Neural cell (in vitro differentiated cells): Measurements from ENCODE around the gene EFHB. TPM values are rescaled to one million over a fixed set of nuclear protein-coding genes. Genes with fewer than 3 reads are reported as not detected.

Experiments used
- H2AFZ ChIP-seq: fragments of 200-600, 300-800 bp; sonication (generic), shearing (Covaris generic); 2 replicates; pipeline ENCODE4 v1.6.0; 2014; ENCODE audit warnings: low read depth, mild to moderate bottlenecking, antibody characterized with exemption, low read length, moderate library complexity
- H3F3A ChIP-seq: fragments of 200-600 bp; shearing (Covaris generic); 2 replicates; pipeline ENCODE4 v1.6.1; 2016; ENCODE audit warnings: mild to moderate bottlenecking, moderate library complexity, mixed read lengths, antibody characterized with exemption, low read length; ENCODE audit not compliant: insufficient read depth, poor library complexity, severe bottlenecking
- H3K27ac ChIP-seq: fragments of 200-600, 300-800 bp; sonication (generic), shearing (Covaris generic); 2 replicates; pipeline ENCODE4 v1.5.1; 2014; ENCODE audit warnings: mild to moderate bottlenecking, low read length, moderate library complexity
- H3K27me3 ChIP-seq: fragments of 300-800, 200-600 bp; sonication (generic), shearing (Covaris generic); 2 replicates; pipeline ENCODE4 v1.6.0; 2014; ENCODE audit warnings: mild to moderate bottlenecking, low read depth, low read length, moderate library complexity; ENCODE audit not compliant: insufficient read depth
- H3K36me3 ChIP-seq: fragments of 300-800, 200-600 bp; sonication (generic), shearing (Covaris generic); 2 replicates; pipeline ENCODE4 v1.5.1; 2014; ENCODE audit warnings: mild to moderate bottlenecking, antibody characterized with exemption, low read length, moderate library complexity; ENCODE audit not compliant: insufficient read depth
- H3K4me2 ChIP-seq: fragments of 300-800, 200-600 bp; sonication (generic), shearing (Covaris generic); 2 replicates; pipeline ENCODE4 v1.6.0; 2014; ENCODE audit warnings: mild to moderate bottlenecking, low read length
- H3K4me3 ChIP-seq: fragments of 300-800, 200-600 bp; sonication (generic), shearing (Covaris generic); 2 replicates; pipeline ENCODE4 v1.5.1; 2014; ENCODE audit warnings: mild to moderate bottlenecking, low read length, moderate library complexity
- H3K79me2 ChIP-seq: fragments of 200-600 bp; shearing (Covaris generic); replicated peaks from 2 replicates; pipeline ENCODE4 v1.6.0; 2014; ENCODE audit warnings: mild to moderate bottlenecking, low read length, moderate library complexity; ENCODE audit not compliant: insufficient read depth
- H3K9ac ChIP-seq: fragments of 300-800, 200-600 bp; sonication (generic), shearing (Covaris generic); 2 replicates; pipeline ENCODE4 v1.6.1; 2016; ENCODE audit warnings: mild to moderate bottlenecking, low read length, mixed read lengths
- H3K9me2 ChIP-seq: fragments of 200-600 bp; shearing (Covaris generic); 2 replicates; pipeline ENCODE4 v1.6.1; 2016; ENCODE audit warnings: mild to moderate bottlenecking, low read length, mixed read lengths; ENCODE audit not compliant: insufficient read depth
- H3K9me3 ChIP-seq: fragments of 200-600, 300-800 bp; sonication (generic), shearing (Covaris generic); 2 replicates; pipeline ENCODE4 v1.6.1; 2016; ENCODE audit warnings: mild to moderate bottlenecking, mixed run types, low read length, moderate library complexity, mixed read lengths
- H4K20me1 ChIP-seq: fragments of 200-600 bp; shearing (Covaris generic); 2 replicates; pipeline ENCODE4 v1.6.1; 2016; ENCODE audit warnings: mild to moderate bottlenecking, mixed run types; ENCODE audit not compliant: insufficient read depth
- CTCF ChIP-seq: fragments of 450-650 bp; IDR thresholded peaks from 2 replicates; pipeline ENCODE4 v1.5.1; 2014; ENCODE audit warnings: antibody characterized with exemption, mild to moderate bottlenecking, moderate library complexity; ENCODE audit not compliant: poor library complexity, severe bottlenecking
- EZH2 ChIP-seq: fragments of 200-600, 300-800 bp; shearing (Covaris generic), sonication (generic); IDR thresholded peaks from 2 replicates; pipeline ENCODE4 v1.6.1; 2014; ENCODE audit warnings: antibody characterized with exemption, low read length, borderline replicate concordance, mild to moderate bottlenecking; ENCODE audit not compliant: insufficient read depth, poor library complexity, severe bottlenecking
- MXI1 ChIP-seq: fragments of 450-650 bp; conservative IDR thresholded peaks from 2 replicates; pipeline ENCODE4 v1.6.1; 2014; ENCODE audit warnings: antibody characterized with exemption, mild to moderate bottlenecking; ENCODE audit not compliant: poor library complexity, severe bottlenecking
- POLR2AphosphoS5 ChIP-seq: IDR thresholded peaks from 2 replicates; pipeline ENCODE4 v1.6.1; 2012
- RAD21 ChIP-seq: fragments of 450-650 bp; conservative IDR thresholded peaks from 2 replicates; pipeline ENCODE4 v1.6.1; 2014; ENCODE audit warnings: antibody characterized with exemption, mild to moderate bottlenecking, moderate library complexity
- REST ChIP-seq: IDR thresholded peaks from 2 replicates; pipeline ENCODE4 v1.6.1; 2012; ENCODE audit warnings: borderline replicate concordance
- SMC3 ChIP-seq: fragments of 450-650 bp; conservative IDR thresholded peaks from 2 replicates; pipeline ENCODE4 v1.6.1; 2014; ENCODE audit warnings: antibody characterized with exemption, mild to moderate bottlenecking, moderate library complexity; ENCODE audit not compliant: poor library complexity
- TAF1 ChIP-seq: IDR thresholded peaks from 2 replicates; pipeline ENCODE4 v1.6.1; 2012; ENCODE audit warnings: low read depth
- polyA plus RNA-seq: library from polyadenylated mRNA; depleted of rRNA; stranded (reverse); fragments of >200 nt; gene quantifications from 2 replicates; pipeline ENCODE4 v1.2.3, GENCODE V29; 2014

Gene EFHB
- polyA plus RNA-seq, 1 donor from 2014 or later: 4.3 TPM

GRCh38 chr3:19945534-19945933 is 11.5 kb upstream of the EFHB start:
- Histone ChIP-seq H3K9ac (no peak overlapping the region), H3K27me3 (no peaks in the 10 kb centered on the region), H3F3A (no peaks in the 10 kb centered on the region), H3K79me2 (peaks cover 32% of the 10 kb centered on the region), H3K4me3 (peak overlapping the region; percentile 95), H3K4me2 (no peak overlapping the region), H2AFZ (peak overlapping the region; percentile 100), H3K9me2 (no peaks in the 10 kb centered on the region), H3K27ac (no peak overlapping the region), H3K9me3 (no peaks in the 10 kb centered on the region), H4K20me1 (no peaks in the 10 kb centered on the region), H3K36me3 (no peaks in the 10 kb centered on the region)
- TF ChIP-seq MXI1: no peak
- no peak for TF ChIP-seq CTCF
- no peak for TF ChIP-seq POLR2AphosphoS5
- TF ChIP-seq RAD21: no peak
- TF ChIP-seq TAF1: no peak
- TF ChIP-seq REST: no peak
- no peak for TF ChIP-seq EZH2
- TF ChIP-seq SMC3: no peak

GRCh38 chr3:19940643-19941042 is 6.6 kb upstream of the EFHB start:
- Histone ChIP-seq H3K4me3 (no peak overlapping the region), H3K36me3 (no peaks in the 10 kb centered on the region), H4K20me1 (no peaks in the 10 kb centered on the region), H3K9me2 (no peaks in the 10 kb centered on the region), H3K9me3 (no peaks in the 10 kb centered on the region), H2AFZ (no peak overlapping the region), H3K4me2 (no peak overlapping the region), H3K9ac (no peak overlapping the region), H3F3A (no peaks in the 10 kb centered on the region), H3K79me2 (no peaks in the 10 kb centered on the region), H3K27me3 (no peaks in the 10 kb centered on the region), H3K27ac (no peak overlapping the region)
- TF ChIP-seq MXI1 (no peak), REST (no peak), CTCF (no peak), EZH2 (no peak), RAD21 (no peak)
